BJ (cell line): ENCODE results near the gene ARHGAP20. TPM values are rescaled to one million over a fixed set of nuclear protein-coding genes. Genes with fewer than 3 reads are reported as not detected.

Experiments used
- CTCF ChIA-PET: fragments of 350-600 bp; formaldehyde crosslinking; extraction: SDS; loops from one replicate; lab custom pipeline; 2021; ENCODE audit warnings: antibody characterized with exemption, inconsistent platforms; lab: Yijun Ruan, JAX
- POLR2A ChIA-PET: fragments of 300-600 bp; sonication (Branson Sonifier 250); formaldehyde crosslinking; extraction: SDS; loops from one replicate; lab custom pipeline; 2021; ENCODE audit warnings: antibody characterized with exemption; lab: Charles Lee
- DNase-seq: peaks from one replicate; pipeline ENCODE4 v3.0.0-alpha.2; 2011; ENCODE audit warnings: low read depth
- H3K27me3 ChIP-seq: 2 replicates; pipeline ENCODE4 v1.6.0; 2011; ENCODE audit warnings: low read length; ENCODE audit not compliant: control insufficient read depth, insufficient read depth
- H3K36me3 ChIP-seq: 2 replicates; pipeline ENCODE4 v1.5.1; 2011; ENCODE audit warnings: low read length; ENCODE audit not compliant: control insufficient read depth, insufficient read depth
- H3K4me3 ChIP-seq: 2 replicates; pipeline ENCODE4 v1.5.1; 2011; ENCODE audit warnings: low read depth, mild to moderate bottlenecking, control low read depth, low read length
- polyA plus RNA-seq: library from polyadenylated mRNA; depleted of rRNA; stranded (reverse); fragments of >200 nt; gene quantifications from 2 replicates; pipeline ENCODE4 v1.2.3, GENCODE V29; 2011
- TF ChIP-seq, protein P1 (sequence below): IDR thresholded peaks from 2 replicates; pipeline ENCODE4 v1.5.1; 2011; ENCODE audit warnings: low read depth, mild to moderate bottlenecking, control low read depth, inconsistent platforms, low read length, moderate library complexity; ENCODE audit not compliant: insufficient read depth

Gene ARHGAP20
- polyA plus RNA-seq, 1 experiment: 2.5 TPM

DNA sequence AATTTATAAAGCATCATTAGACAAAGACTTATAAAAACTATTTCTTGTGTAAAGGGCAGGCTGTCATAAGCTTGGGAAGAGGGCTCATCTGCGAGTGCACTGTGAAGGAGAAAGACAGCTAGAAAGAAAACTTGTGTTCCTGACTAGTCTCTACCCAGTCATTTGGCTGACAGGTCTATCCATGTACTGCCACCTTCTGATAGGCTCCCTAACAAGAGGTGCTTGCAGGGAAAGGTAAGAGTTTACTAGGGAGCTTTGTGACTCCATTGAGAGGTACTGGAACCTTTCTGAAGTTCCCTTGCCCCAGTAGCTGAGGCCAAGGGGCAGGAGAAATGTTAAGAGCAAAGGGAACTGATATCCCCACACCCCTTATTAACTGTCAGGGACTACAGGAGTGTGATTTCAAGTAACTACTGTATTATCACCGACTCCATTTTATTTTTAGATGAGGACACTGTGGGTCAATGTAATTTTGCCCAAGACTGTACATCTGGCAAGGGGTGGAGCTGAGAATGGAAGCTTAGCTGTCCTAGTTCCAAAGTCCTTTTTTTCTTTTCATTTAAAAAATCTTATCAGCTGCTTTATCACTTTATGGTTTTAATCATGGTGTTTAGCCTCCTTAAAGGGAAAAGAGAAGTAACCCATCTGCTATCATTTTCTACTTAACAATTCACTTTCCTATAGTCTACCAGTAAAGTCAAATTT, 129.4 kb downstream of the ARHGAP20 start:
- H3K36me3 ChIP-seq: 0 out of 2 replicates have a peak, but pooled peaks cover 2% of the 10 kb centered on the region
- H3K27me3 ChIP-seq: no peaks in the 10 kb centered on the region
- no peak overlapping the region for H3K4me3 ChIP-seq
- TF ChIP-seq, protein P1, sequence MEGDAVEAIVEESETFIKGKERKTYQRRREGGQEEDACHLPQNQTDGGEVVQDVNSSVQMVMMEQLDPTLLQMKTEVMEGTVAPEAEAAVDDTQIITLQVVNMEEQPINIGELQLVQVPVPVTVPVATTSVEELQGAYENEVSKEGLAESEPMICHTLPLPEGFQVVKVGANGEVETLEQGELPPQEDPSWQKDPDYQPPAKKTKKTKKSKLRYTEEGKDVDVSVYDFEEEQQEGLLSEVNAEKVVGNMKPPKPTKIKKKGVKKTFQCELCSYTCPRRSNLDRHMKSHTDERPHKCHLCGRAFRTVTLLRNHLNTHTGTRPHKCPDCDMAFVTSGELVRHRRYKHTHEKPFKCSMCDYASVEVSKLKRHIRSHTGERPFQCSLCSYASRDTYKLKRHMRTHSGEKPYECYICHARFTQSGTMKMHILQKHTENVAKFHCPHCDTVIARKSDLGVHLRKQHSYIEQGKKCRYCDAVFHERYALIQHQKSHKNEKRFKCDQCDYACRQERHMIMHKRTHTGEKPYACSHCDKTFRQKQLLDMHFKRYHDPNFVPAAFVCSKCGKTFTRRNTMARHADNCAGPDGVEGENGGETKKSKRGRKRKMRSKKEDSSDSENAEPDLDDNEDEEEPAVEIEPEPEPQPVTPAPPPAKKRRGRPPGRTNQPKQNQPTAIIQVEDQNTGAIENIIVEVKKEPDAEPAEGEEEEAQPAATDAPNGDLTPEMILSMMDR: no peak
- POLR2A ChIA-PET: no interaction called here
- CTCF ChIA-PET: interaction anchor here (1.2 kb wide), 1 partner anchor 18 kb away, joined by 3 read pairs; no protein-coding TSS in a partner anchor
- no peak for DNase-seq

GRCh38 chr11:110580571-110580970, 131.7 kb downstream of the ARHGAP20 start:
- POLR2A ChIA-PET: no interaction called here
- no peak for DNase-seq
- 0 out of 2 replicates have a peak, but pooled peaks cover 2% of the 10 kb centered on the region for H3K36me3 ChIP-seq
- no peak overlapping the region for H3K4me3 ChIP-seq
- TF ChIP-seq, protein P1: no peak
- no peaks in the 10 kb centered on the region for H3K27me3 ChIP-seq
- CTCF ChIA-PET: no interaction called here

DNA sequence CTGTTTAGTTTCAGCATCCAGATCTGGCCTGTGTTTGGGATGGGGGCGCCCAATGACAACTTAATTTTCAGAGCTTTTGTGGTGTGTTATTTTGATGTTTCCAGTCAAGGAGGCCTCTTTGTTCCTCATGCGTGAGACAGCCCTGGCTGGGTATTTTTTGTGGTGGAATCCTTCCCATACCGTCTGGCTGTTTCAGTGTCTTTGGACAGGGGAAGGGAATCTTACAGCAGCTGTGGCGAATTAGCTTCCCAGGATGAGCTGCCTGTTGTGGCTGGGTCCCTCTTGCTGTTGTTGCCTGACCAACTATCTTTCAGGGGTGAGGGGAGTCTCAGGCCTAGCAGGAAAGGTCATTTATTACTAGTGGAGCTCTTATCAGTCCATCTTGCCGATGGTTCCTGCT, 138.8 kb downstream of the ARHGAP20 start:
- no peaks in the 10 kb centered on the region for H3K27me3 ChIP-seq
- no peak for DNase-seq
- POLR2A ChIA-PET: no interaction called here
- no peak overlapping the region for H3K4me3 ChIP-seq
- H3K36me3 ChIP-seq: no peaks in the 10 kb centered on the region
- CTCF ChIA-PET: no interaction called here
- TF ChIP-seq, protein P1: no peak

GRCh38 chr11:110571081-110571720, 141.0 kb downstream of the ARHGAP20 start:
- Histone ChIP-seq H3K4me3 (no peak overlapping the region), H3K36me3 (no peaks in the 10 kb centered on the region), H3K27me3 (no peaks in the 10 kb centered on the region)
- TF ChIP-seq, protein P1: no peak
- ChIA-PET POLR2A (no interaction called here), CTCF (no interaction called here)
- no peak for DNase-seq

GRCh38 chr11:110566577-110566976, 145.7 kb downstream of the ARHGAP20 start:
- ChIA-PET CTCF (interaction anchor here (1.0 kb wide), 1 partner anchor 136 kb away, joined by 4 read pairs; no protein-coding TSS in a partner anchor), POLR2A (no interaction called here)
- TF ChIP-seq, protein P1: no peak
- Histone ChIP-seq H3K27me3 (no peaks in the 10 kb centered on the region), H3K4me3 (no peak overlapping the region), H3K36me3 (no peaks in the 10 kb centered on the region)
- no peak for DNase-seq
